ENCODE measurements around the gene TNFRSF6B.
A peak's percentile ranks its signal among the peaks of the same experiment; 100 is the strongest.
"Not testable (repeated sequence)": the region's sequence is repeated elsewhere in the genome, so short reads cannot be mapped to it uniquely, and the experiment has no call there.

Gene TNFRSF6B, protein sequence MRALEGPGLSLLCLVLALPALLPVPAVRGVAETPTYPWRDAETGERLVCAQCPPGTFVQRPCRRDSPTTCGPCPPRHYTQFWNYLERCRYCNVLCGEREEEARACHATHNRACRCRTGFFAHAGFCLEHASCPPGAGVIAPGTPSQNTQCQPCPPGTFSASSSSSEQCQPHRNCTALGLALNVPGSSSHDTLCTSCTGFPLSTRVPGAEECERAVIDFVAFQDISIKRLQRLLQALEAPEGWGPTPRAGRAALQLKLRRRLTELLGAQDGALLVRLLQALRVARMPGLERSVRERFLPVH

DNA sequence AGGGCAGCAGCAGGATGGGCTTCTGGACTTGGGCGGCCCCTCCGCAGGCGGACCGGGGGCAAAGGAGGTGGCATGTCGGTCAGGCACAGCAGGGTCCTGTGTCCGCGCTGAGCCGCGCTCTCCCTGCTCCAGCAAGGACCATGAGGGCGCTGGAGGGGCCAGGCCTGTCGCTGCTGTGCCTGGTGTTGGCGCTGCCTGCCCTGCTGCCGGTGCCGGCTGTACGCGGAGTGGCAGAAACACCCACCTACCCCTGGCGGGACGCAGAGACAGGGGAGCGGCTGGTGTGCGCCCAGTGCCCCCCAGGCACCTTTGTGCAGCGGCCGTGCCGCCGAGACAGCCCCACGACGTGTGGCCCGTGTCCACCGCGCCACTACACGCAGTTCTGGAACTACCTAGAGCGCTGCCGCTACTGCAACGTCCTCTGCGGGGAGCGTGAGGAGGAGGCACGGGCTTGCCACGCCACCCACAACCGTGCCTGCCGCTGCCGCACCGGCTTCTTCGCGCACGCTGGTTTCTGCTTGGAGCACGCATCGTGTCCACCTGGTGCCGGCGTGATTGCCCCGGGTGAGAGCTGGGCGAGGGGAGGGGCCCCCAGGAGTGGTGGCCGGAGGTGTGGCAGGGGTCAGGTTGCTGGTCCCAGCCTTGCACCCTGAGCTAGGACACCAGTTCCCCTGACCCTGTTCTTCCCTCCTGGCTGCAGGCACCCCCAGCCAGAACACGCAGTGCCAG, at the start of gene TNFRSF6B:
TSS of gene TNFRSF6B (plus strand) at position 25 of the 729 bp plus-strand sequence. CDS start at position 141, 116 bp downstream.
- peak; percentile 43 for DNase-seq

DNA sequence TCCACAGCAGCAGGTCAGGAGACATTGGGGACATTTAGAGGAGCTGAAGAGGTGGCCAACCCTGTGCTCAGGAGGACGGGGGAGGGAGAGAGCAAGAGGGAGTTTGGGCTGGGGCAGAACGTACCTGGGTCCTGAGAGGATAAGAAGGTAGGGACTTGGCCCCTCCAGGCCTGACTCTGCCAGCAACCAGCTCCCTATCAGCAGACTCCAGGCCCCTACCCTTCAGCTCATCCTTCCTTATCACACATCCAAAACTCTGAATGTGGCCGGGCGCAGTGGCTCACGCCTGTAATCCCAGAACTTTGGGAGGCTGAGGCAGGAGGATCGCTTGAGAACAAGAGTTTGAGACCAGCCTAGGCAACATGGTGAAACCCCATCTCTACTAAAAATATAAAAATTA, 48.3 kb upstream of the TNFRSF6B start:
- no peak for DNase-seq

DNA sequence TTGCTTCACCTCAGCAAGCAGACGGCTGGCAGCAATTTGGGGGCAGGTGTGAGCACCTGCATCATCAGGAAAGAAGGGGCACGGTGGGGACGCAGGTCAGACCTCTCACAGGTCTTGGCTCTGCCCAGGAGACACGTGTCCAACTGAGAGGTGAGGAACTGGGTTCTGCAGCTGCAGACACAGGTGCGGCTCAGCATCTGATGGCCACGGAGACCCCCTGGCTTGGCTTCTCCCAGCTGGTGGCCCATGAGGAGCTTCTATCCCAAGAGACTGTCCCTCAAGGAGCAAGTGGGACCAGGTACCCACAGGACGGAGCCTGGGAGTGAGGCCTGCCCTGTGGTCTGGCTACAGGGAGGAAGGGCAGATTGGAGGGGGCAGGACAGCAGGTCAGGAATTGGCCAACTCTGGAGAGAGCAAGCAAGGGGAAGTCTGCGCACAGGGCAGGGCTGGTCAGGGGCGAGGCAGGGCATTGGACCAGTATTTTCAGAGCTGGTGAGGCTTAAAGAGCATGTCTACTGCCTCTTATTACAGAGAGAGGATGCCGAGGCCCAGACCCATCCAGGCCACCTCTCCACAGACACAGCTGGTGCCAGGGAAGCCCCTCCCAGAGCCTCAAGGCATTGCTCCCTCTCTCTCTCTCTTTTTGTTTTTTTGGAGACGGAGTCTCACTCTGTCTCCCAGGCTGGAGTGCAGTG, 47.4 kb upstream of the TNFRSF6B start:
- DNase-seq: no peak

DNA sequence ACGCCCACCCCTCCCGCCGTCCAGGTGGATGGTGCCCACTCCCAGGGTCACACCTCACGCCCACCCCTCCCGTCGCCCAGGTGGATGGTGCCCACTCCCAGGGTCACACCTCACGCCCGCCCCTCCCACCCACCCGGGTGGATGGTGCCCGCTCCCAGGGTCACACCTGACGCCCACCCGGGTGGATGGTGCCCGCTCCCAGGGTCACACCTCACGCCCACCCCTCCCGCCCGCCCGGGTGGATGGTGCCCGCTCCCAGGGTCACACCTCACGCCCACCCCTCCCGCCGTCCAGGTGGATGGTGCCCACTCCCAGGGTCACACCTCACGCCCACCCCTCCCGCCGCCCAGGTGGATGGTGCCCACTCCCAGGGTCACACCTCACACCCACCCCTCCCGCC, 46.0 kb upstream of the TNFRSF6B start:
- not testable (repeated sequence) for DNase-seq

DNA sequence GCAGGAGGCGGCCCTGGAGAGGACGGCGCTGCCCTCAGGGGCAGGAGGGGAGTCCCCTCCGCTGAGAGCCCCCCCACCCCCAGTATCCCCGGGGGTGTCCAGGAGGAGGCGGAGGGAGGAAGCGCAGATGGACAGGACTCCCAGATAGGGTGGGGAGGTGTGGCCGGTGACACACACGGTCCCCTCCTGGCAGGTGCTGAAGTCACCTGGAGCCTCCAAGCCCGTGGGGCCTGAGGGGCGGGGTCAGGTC, 44.6 kb upstream of the TNFRSF6B start:
- DNase-seq: peak; percentile 34

DNA sequence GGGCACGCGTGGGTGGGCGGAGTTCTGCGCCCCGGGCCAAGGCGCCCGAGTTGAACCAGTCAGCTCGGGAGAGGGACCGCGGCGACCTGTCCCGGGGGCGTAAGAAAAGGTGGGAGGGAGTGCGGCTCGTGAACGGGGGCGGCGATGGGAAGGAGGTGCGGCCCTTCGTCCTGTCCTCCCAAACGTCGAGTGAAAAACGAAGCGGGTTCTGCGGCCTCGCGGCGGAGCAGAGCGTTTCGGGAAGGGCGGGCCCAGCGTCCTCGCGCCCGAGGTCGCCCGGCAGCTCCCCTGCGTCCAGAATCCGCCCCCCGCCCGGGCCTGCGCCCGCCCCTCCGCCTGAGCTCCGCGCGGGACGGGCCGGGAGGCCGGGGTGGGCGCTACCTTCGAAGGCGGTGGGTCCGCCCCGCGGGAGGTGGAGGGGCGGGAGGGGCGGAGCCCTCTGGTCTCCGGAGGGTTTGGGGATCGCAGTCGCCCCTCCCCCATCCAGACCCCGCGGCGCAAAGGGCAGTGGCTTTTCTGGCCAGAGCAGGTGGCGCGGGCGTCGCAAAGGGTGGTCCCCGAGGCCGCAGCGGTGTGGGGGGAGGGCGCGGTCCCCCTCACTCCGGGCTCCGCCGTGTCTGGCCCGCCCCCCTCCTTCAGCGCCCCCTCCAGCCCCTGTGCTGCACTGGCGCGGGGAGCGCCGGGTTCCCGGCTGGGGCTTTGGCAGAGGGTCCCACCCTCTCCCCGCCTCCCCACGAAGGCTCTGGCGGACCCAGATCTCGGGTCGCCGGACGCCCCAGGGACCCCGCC, 44.1 kb upstream of the TNFRSF6B start:
- DNase-seq: peak; percentile 46

DNA sequence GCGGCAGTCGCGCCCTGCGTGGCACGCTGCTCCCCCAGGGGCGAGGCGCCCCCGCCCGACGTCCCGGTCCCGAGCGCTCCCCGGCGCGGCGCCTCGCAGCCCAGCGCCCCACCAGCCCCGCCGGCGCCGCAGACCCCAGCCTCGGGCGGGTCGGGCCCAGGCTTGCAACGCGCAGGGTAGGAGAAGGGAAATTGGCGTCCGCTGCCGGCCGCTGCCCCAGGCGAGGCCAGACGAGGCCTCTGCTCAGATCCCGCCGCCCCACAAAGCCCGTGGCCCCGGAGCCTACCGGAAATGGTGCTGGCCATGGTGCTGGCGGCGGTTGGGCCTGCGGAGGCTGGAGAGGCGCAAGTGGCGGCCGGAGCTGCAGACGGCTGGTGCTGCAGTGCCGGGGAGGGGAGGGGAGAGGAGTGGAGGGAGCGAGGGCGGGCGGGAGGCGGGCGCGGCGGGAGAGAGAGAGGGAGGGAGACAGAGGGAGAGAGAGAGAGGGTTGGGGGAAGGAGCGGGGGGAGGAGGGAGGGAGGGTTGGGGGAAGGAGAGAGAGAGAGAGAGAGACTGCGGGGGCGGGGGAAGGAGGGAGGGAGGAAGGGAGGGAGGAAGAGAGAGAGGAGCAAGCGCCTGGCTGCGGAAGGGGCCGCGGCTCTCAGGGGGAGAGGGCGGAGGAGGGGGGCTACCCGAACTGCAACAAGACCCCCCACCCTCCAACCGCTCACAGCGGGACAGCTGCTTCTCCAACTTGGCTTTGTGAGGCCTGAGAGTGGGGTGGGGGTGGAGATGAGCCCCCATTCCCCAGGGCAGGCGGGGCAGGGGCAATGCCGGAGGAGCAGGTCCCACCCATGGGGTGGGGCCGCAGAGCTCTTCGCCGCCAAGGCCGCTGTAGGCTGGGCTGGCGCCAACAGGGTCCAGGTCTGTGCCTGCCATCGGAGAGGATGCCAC, 43.1 kb upstream of the TNFRSF6B start, which contains the start of gene STMN3:
TSS of gene STMN3 (minus strand) at position 384 of the 933 bp plus-strand sequence. CDS start at position 305, 79 bp downstream.
- DNase-seq: peak; percentile 94

DNA sequence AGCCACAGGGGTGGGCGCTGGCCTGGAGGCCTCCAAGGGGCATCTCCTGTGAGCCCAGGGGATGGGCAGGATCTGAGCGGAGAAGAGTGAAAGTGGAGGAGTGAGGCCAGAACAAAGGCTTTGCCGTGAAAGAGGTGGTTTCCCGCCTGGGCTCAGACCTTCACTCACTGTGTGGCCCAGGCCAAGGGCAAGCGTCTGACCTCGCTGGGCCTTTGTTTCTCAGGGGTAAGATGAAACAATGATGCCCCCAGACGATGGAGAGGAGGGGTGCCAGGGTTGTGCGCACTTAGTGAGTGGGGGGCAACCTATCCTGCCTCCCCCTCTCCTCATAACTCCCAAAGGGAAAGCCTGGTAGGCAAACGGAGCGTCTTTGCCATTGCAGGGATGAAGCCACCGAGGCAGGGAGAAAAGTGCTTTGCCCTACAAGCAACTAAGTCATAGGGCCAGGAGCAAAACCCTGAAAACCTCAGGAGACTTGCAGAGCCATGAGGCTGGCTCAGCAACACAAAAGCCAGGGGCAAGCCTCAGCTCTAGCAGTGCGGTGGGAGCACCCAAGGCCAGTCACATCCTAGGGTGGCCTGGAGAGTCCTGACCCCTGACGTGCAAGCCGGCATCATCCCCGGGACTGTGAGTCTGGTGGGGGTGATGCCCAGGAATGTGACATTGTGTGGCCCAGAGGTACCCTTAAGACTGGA, 42.3 kb upstream of the TNFRSF6B start:
- peak; percentile 81 for DNase-seq

DNA sequence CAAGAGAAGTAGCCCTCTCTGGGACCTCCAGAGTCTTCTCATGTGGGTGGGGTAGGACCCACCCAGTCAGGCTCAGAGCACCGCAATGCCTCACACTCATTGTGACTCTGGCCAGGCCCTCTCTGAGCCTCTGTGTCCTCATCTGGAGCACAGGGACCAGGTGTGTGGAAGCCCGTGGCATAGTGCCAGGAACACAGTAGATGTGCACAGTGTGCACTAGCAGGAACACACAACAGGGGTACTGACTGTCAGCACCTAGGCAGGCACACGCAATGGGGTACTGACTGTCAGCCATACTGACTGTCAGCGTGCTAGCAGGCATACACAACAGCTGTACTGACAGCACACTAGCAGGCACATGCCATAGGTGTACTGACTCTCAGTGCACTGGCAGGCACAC, 41.2 kb upstream of the TNFRSF6B start:
- no peak for DNase-seq

DNA sequence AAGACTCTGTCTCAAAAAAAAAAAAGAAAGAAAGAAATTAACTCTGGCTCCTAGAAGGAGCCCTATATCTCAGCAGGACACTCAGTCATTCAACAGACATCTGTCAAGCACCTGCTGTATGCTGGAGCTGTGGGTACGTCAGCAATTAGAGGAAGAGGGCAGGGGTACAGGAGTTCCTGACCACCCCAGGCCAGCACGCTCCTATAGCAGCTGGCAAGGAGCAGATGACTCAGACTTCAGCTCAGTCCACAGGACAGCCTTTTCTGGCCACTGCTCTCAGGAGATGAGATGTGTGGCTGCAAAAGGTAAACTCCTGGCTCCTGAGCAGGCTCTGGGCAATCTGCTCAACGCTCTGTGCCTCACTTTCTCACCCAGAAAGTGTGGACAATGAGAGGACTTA, 40.0 kb upstream of the TNFRSF6B start:
- DNase-seq: no peak

DNA sequence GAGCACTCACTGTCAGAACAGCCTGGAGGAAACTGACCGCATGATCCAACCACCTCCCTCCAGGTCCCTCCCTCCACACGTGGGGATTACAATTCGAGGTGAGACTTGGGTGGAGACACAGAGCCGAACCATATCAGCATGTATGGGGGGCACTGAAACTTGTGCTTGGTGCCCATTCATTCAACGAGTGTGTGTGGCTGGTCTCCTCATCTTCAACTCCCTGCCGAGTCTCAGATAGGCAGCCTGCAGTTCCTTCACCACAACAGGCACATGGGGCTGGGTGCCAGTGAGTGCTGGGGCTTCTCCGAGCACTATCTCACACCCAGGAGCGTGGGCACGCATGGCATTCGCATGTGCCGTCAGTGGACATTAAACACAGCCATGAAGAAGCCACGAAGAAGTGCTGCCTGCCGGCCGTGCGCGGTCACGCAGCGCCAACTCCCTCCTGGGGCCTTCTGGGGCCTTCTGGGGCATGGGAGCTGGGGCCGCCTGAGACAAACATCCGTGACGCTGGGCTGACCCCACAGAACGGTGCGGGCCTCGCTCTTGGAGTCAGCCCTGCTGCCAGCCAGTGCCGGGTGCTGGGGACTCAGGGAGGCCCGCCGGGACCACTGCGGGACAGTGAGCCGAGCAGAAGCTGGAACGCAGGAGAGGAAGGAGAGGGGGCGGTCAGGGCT, 39.1 kb upstream of the TNFRSF6B start:
- no peak for DNase-seq

DNA sequence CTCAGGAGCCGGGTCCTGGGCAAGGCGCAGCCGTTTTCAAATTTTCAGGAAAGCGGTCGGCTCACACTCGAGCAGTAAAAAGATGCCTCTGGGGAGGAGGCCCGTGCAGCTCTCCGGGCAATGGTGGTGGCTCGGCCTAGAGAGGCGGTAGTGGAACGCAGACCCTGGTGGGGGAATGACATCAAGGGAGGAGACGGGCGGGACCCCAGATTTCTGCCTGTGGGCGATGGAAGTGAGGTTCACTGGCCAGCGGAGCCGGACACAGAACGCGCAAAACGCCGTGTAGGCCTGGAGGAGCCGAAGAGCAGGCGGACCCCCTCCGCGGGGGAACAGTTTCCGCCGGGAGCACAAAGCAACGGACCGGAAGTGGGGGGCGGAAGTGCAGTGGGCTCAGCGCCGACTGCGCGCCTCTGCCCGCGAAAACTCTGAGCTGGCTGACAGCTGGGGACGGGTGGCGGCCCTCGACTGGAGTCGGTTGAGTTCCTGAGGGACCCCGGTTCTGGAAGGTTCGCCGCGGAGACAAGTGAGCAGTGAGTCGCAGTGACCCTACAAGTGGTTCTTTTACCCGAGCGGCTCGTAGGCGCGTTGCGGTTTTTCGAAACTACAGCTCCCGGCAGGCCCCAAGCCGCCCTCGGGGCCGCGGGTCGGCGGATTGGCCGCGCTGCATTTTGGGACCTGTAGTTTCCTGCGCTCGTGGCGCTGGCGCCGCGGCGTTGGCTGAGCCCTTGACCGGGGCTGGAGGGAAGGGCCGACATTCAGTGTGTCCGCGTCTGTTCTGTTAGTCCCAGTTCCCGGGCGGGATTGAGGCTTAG, 38.3 kb upstream of the TNFRSF6B start, which contains the start of gene RTEL1:
TSS of gene RTEL1 (plus strand) at position 376 of the 812 bp plus-strand sequence. CDS start 1,091 bp downstream, outside the sequence.
- DNase-seq: peak; percentile 99

DNA sequence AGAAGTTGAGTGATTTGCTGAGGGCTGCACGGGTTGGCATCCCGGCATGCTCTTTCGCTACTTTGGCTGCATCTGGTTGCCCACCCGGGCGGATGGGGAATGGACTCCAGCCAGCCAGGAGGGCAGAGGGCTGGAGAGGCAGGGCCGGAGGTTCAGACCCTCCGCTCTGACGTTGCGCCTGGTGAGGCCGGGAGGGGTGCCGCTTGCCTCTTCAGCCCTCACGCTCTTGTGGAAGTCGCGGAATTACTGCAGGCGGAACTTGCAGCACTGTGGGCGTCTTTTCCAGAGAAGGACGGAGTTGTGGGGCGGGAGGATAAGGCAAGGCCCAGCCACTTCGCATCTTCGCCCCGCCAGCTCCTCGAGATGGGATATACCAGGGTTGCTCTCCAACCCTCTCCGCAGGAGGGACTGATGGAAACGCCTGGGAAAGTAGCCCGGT, 37.7 kb upstream of the TNFRSF6B start:
- no peak for DNase-seq

DNA sequence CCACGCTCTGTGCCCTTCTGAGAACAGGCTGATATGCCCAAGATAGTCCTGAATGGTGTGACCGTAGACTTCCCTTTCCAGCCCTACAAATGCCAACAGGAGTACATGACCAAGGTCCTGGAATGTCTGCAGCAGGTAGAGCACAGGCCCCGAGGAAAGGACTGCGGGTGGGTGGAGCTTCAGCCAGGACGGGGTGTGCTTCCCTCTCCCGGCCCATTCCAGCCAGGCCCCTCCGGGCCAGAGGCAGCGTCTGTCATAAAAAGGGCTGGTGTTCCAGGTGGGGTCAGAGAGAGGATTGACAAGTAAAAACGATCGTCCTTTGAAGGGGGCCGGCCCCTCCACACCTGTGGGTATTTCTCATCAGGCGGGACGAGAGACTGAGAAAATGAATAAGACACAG, 37.1 kb upstream of the TNFRSF6B start:
- no peak for DNase-seq

DNA sequence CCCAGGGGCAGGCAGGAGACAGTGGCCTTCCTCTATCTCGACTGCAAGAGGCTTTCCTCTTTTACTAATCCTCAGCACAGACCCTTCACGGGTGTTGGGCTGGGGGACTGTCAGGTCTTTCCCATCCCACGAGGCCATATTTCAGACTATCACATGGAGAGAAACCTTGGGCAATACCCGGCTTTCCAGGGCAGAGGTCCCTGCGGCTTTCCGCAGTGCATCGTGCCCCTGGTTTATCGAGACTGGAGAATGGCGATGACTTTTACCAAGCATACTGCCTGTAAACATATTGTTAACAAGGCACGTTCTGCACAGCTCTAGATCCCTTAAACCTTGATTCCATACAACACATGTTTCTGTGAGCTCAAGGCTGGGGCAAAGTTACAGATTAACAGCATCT, 36.3 kb upstream of the TNFRSF6B start:
- not testable (repeated sequence) for DNase-seq

DNA sequence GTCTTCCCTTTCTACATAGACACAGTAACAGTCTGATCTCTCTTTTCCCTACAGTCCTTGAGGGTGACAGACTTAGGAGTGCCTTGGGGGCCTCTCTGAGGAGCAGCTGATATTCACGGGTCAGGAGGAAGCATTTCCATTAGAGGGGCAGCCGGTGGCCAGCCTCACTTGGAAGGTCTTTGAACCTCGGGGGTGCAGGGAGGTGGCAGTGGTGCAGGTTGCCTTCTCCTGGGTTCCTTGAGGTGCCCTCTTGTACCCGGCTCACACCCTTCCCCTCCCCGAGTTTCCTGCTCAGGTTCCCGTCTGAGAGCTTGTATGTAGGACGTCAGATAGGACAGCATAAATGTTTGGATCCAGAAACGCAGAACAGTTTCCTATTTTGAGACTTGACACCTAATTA, 35.8 kb upstream of the TNFRSF6B start:
- DNase-seq: no peak

DNA sequence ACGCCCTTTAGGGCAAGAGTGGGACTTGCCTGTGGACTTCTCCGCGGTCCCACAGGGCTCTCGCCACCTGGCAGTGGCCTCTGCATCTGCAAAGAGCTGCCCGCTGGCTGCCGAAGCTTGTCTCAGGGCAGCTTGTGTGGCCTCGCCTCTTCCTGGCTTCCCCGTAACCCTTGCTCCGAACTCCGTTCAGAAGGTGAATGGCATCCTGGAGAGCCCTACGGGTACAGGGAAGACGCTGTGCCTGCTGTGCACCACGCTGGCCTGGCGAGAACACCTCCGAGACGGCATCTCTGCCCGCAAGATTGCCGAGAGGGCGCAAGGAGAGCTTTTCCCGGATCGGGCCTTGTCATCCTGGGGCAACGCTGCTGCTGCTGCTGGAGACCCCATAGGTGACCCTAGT, 35.3 kb upstream of the TNFRSF6B start:
- no peak for DNase-seq

DNA sequence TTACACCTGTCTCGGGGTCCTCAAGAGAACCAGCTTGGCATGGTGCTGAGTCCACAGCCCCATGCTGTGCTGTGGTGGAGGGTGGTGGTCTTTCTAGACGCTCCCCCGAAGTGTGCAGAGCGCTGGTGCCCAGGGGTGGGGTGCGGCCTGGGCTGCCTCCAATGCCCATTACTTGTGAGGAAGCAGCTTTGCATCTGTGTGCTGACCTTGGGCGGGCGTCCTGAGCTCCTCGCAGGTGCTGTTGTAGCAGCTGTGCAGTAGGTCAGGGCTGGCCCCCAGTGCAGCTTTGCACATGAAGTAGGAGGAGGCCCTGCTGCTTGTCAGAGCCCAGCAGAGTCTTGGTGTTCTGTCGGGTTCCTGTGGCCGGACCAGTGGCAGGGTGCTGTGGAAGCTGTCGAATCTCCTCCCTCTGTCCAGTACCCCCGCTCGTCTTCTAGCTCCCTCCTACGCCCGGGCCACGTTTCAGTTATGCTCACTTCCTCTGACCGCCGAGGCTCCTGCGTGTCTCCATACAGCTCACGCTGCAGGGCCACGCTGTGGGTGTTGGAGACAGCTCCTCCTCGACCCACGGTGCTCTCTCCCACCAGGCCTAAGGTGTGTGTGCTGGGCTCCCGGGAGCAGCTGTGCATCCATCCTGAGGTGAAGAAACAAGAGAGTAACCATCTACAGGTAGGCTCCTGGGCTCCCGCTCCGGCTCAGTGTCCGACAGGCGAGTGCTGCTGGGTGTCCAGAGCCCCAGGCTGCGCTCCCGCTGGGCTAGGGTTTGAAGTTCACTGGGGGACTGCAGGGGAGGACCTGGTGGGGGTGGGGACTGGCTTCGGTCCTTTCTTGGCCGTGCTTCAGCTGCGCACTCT, 34.3 kb upstream of the TNFRSF6B start:
- DNase-seq: no peak

DNA sequence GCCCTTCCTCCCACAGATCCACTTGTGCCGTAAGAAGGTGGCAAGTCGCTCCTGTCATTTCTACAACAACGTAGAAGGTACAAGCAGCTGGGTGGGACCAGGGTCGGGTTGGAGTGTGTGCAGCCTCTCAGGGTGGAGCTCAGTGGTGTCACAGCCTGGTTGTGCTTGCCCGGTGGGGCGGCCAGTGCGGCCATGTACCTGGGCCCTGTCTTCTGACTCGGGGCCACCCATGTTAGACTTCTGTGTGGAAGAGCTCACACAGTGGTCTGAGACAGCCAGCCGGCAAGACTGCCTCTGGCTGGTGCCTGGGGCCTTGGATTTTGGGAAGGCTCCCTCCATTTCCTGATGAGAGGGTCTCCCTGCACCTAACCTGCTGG, 33.7 kb upstream of the TNFRSF6B start:
- DNase-seq: no peak
